GM23338 (cell line): ENCODE results near the gene DMBX1. TPM values are rescaled to one million over a fixed set of nuclear protein-coding genes. Genes with fewer than 3 reads are reported as not detected.

ENCODE experiments used
- ATAC-seq: fragments of 200-7000 bp; cut with Tn5 transposase; 3 replicates; pipeline ENCODE4 v1.9.1; 2020
- DNase-seq: peaks from one replicate; pipeline ENCODE4 v3.0.0-alpha.2; 2015; ENCODE audit warnings: low spot score
- H2AFZ ChIP-seq: fragments of 200-600 bp; sonication (generic); 2 replicates; pipeline ENCODE4 v1.8.0; 2016; ENCODE audit warnings: antibody characterized with exemption, mild to moderate bottlenecking, moderate library complexity
- H3F3A ChIP-seq: fragments of 200-600 bp; sonication (generic); replicated peaks from 2 replicates; pipeline ENCODE4 v1.8.0; 2017; ENCODE audit warnings: antibody characterized with exemption, mixed run types, low read depth
- H3K27ac ChIP-seq: fragments of 200-600 bp; sonication (generic); 2 replicates; pipeline ENCODE4 v1.6.1; 2016; ENCODE audit warnings: low read depth
- H3K27me3 ChIP-seq: fragments of 200-600 bp; sonication (generic); 2 replicates; pipeline ENCODE4 v1.8.0; 2016; ENCODE audit warnings: mild to moderate bottlenecking, mixed run types, moderate library complexity; ENCODE audit not compliant: insufficient read depth
- H3K36me3 ChIP-seq: fragments of 200-600 bp; sonication (generic); 2 replicates; pipeline ENCODE4 v1.8.0; 2016; ENCODE audit warnings: mild to moderate bottlenecking; ENCODE audit not compliant: insufficient read depth
- H3K4me1 ChIP-seq: fragments of 200-600 bp; sonication (generic); 2 replicates; pipeline ENCODE4 v1.8.0; 2016; ENCODE audit warnings: mild to moderate bottlenecking, moderate library complexity; ENCODE audit not compliant: insufficient read depth
- H3K4me2 ChIP-seq: fragments of 200-600 bp; sonication (generic); 2 replicates; pipeline ENCODE4 v1.7.1; 2017; ENCODE audit warnings: mixed run types
- H3K4me3 ChIP-seq: fragments of 200-600 bp; sonication (generic); 2 replicates; pipeline ENCODE4 v1.6.1; 2016; ENCODE audit warnings: mixed run types
- H3K79me2 ChIP-seq: fragments of 200-600 bp; sonication (generic); replicated peaks from 2 replicates; pipeline ENCODE4 v1.8.0; 2017; ENCODE audit warnings: mild to moderate bottlenecking; ENCODE audit not compliant: insufficient read depth
- H3K9me2 ChIP-seq: fragments of 200-600 bp; sonication (generic); 2 replicates; pipeline ENCODE4 v1.8.0; 2017; ENCODE audit not compliant: insufficient read depth
- H4K20me1 ChIP-seq: fragments of 200-600 bp; sonication (generic); replicated peaks from 2 replicates; pipeline ENCODE4 v1.8.0; 2017; ENCODE audit warnings: mild to moderate bottlenecking; ENCODE audit not compliant: insufficient read depth
- H3K27ac Mint-ChIP-seq: 2 replicates; pipeline ENCODE4 v1.8.0; 2020; ENCODE audit warnings: inconsistent platforms, mild to moderate bottlenecking, moderate library complexity, mixed read lengths
- H3K27me3 Mint-ChIP-seq: 3 replicates; pipeline ENCODE4 v1.8.0; 2022; ENCODE audit warnings: low read depth, mild to moderate bottlenecking, moderate library complexity, mixed read lengths, inconsistent platforms; ENCODE audit not compliant: insufficient read depth, poor library complexity
- H3K36me3 Mint-ChIP-seq: 3 replicates; pipeline ENCODE4 v1.8.0; 2021; ENCODE audit warnings: low read depth, mild to moderate bottlenecking, inconsistent platforms, moderate library complexity, mixed read lengths
- H3K4me1 Mint-ChIP-seq: 3 replicates; pipeline ENCODE4 v1.8.0; 2020; ENCODE audit warnings: mild to moderate bottlenecking, inconsistent platforms, mixed read lengths
- H3K4me3 Mint-ChIP-seq: 3 replicates; pipeline ENCODE4 v1.8.0; 2021; ENCODE audit warnings: moderate library complexity, mild to moderate bottlenecking, inconsistent platforms, mixed read lengths
- H3K9me3 Mint-ChIP-seq: 3 replicates; pipeline ENCODE4 v1.8.0; 2020; ENCODE audit warnings: moderate library complexity, mild to moderate bottlenecking, inconsistent platforms, mixed read lengths
- CREB1 ChIP-seq: fragments of 250-450 bp; sonication (Bioruptor Pico); IDR thresholded peaks from 2 replicates; pipeline ENCODE4 v1.5.0; 2020; ENCODE audit warnings: low read depth, mild to moderate bottlenecking, moderate library complexity
- CTCF ChIP-seq, 2 experiments: fragments of 200-600 bp in 1 of 2; sonication (generic) in 1 of 2; conservative IDR thresholded peaks; 2 replicates each; pipeline versions ENCODE4 v1.5.1 to v1.6.1; 2016 to 2017; ENCODE audit warnings: antibody characterized with exemption in 2 of 2, low read depth in 2 of 2, mild to moderate bottlenecking in 2 of 2, moderate library complexity in 1 of 2
- EZH2 ChIP-seq: fragments of 200-600 bp; sonication (generic); IDR thresholded peaks from one replicate; pipeline ENCODE4 v1.8.0; 2017; ENCODE audit warnings: antibody characterized with exemption, mild to moderate bottlenecking, low read depth; ENCODE audit not compliant: unreplicated experiment
- EZH2phosphoT487 ChIP-seq: fragments of 200-600 bp; sonication (generic); IDR thresholded peaks from one replicate; pipeline ENCODE4 v1.8.1; 2018; ENCODE audit warnings: antibody characterized with exemption; ENCODE audit not compliant: unreplicated experiment
- JUNB ChIP-seq: IDR thresholded peaks from one replicate; pipeline ENCODE4 v1.6.1; 2016; ENCODE audit warnings: antibody characterized with exemption; ENCODE audit not compliant: unreplicated experiment
- NANOG ChIP-seq: IDR thresholded peaks from 2 replicates; pipeline ENCODE4 v1.6.1; 2016; ENCODE audit warnings: antibody characterized with exemption, borderline replicate concordance
- POLR2AphosphoS5 ChIP-seq: IDR thresholded peaks from 2 replicates; pipeline ENCODE4 v1.6.1; 2016; ENCODE audit warnings: antibody characterized with exemption, low read depth
- REST ChIP-seq: IDR thresholded peaks from one replicate; pipeline ENCODE4 v1.6.1; 2018; ENCODE audit warnings: antibody characterized with exemption; ENCODE audit not compliant: unreplicated experiment
- STAT1 ChIP-seq: IDR thresholded peaks from one replicate; pipeline ENCODE4 v1.6.1; 2016; ENCODE audit warnings: antibody characterized with exemption; ENCODE audit not compliant: unreplicated experiment
- ZNF114 ChIP-seq: fragments of 250-450 bp; sonication (Bioruptor Pico); IDR thresholded peaks from 2 replicates; pipeline ENCODE4 v1.5.0; 2020; ENCODE audit warnings: mild to moderate bottlenecking, moderate library complexity
- ZNF331 ChIP-seq: fragments of 250-450 bp; sonication (Bioruptor Pico); IDR thresholded peaks from 2 replicates; pipeline ENCODE4 v1.5.0; 2020; ENCODE audit warnings: low read depth, mild to moderate bottlenecking, moderate library complexity
- long read RNA-seq: library from polyadenylated mRNA; unstranded; transcript quantifications from one replicate; pipeline ENCODE4 v2.0.0, GENCODE V29; 2020; ENCODE audit not compliant: unreplicated experiment
- polyA plus RNA-seq: library from polyadenylated mRNA; unstranded; fragments of >200 nt; fragmentation: Nextera tagmentation; extraction: Ambion mirVana; gene quantifications from 2 replicates; pipeline ENCODE4 v1.2.1, GENCODE V29; 2016
- total RNA-seq: library from RNA; depleted of rRNA; stranded (reverse); fragments of >200 nt; shearing (Covaris generic); gene quantifications from 2 replicates; pipeline ENCODE4 v1.2.3, GENCODE V29; 2014; rRNA removed
- TF ChIP-seq, protein P1 (sequence below): IDR thresholded peaks from 2 replicates; pipeline ENCODE4 v1.6.1; 2016; ENCODE audit warnings: antibody characterized with exemption

Gene DMBX1
- not detected in 2 replicates for total RNA-seq
- 0.11 TPM in 1 of 2 replicates, not detected in the other for polyA plus RNA-seq
- long read RNA-seq, result 0 reads

GRCh38 chr1:46489638-46490405 is at the start of gene DMBX1:
Gene DMBX1 (plus strand): TSS chr1:46489836. CDS start chr1:46507011, 17,175 bp downstream.
- Mint-ChIP-seq H3K4me3 (peak within 1 kb of the TSS; percentile 74), H3K9me3 (no peaks in the 10 kb centered on the region; the same call in 2 of the 3 replicates), H3K27me3 (peaks cover 98% of the 10 kb centered on the region), H3K36me3 (no peaks in the 10 kb centered on the region; the same call in 2 of the 3 replicates), H3K4me1 (peaks cover 59% of the 10 kb centered on the region), H3K27ac (no peak within 1 kb of the TSS)
- Histone ChIP-seq H3F3A (peaks cover 25% of the 10 kb centered on the region; the same call in 1 of the 2 replicates), H4K20me1 (peaks cover 11% of the 10 kb centered on the region; the same call in 1 of the 2 replicates), H2AFZ (peak within 1 kb of the TSS; percentile 81), H3K4me2 (peak within 1 kb of the TSS; percentile 92), H3K9me2 (no peaks in the 10 kb centered on the region), H3K4me1 (peaks cover 64% of the 10 kb centered on the region), H3K27ac (no peak within 1 kb of the TSS), H3K4me3 (peak within 1 kb of the TSS; percentile 67), H3K36me3 (no peaks in the 10 kb centered on the region), H3K27me3 (peaks cover 100% of the 10 kb centered on the region), H3K79me2 (no peaks in the 10 kb centered on the region)
- ATAC-seq, result peak; percentile 50
- TF ChIP-seq EZH2 (peak; percentile 98), CREB1 (CRISPR knock-in tag) (peak; percentile 57), ZNF331 (CRISPR knock-in tag) (no peak), EZH2phosphoT487 (peak; percentile 90), JUNB (no peak), CTCF (conservative IDR thresholded peaks at IDR 0.05; ENCODE audit: low read depth in 2 of 2) (no peak)
- DNase-seq, result peak; percentile 93

DNA sequence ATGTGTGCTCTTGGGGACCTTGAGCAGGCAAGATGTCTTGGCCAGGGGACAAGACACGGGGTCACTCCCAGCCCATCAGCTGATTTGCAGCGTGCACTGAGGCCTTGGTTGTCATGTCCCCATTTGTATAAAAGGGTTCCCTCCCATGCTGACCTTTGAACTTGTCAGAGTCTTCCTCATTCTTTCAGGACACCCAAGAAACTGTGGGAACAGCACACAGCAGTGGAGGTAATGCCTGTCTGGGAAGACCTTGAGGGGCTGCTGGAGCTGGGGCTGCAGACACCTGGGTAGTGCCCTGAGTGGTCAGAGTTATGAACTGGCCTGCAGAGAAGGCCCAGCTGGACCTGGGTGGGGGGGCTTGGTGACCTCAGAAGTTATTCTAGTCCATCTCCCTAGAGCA is 49.2 kb upstream of the DMBX1 start:
- H2AFZ ChIP-seq, result no peak overlapping the region
- no peaks in the 10 kb centered on the region for H3K9me2 ChIP-seq
- no peaks in the 10 kb centered on the region for H4K20me1 ChIP-seq
- ATAC-seq (no peak), DNase-seq (no peak)
- Mint-ChIP-seq H3K4me1 (no peaks in the 10 kb centered on the region; the same call in 2 of the 3 replicates), H3K9me3 (no peaks in the 10 kb centered on the region), H3K36me3 (no peaks in the 10 kb centered on the region; the same call in 2 of the 3 replicates), H3K4me3 (no peak overlapping the region), H3K27me3 (peaks cover 13% of the 10 kb centered on the region), H3K27ac (no peak overlapping the region)
- H3K36me3 ChIP-seq, result no peaks in the 10 kb centered on the region
- TF ChIP-seq JUNB, result no peak
- no peak for TF ChIP-seq STAT1
- no peak for TF ChIP-seq CREB1 (CRISPR knock-in tag)
- TF ChIP-seq NANOG, result no peak
- no peak for TF ChIP-seq ZNF331 (CRISPR knock-in tag)
- no peak for TF ChIP-seq ZNF114 (CRISPR knock-in tag)
- no peak for TF ChIP-seq POLR2AphosphoS5
- TF ChIP-seq, protein P1, sequence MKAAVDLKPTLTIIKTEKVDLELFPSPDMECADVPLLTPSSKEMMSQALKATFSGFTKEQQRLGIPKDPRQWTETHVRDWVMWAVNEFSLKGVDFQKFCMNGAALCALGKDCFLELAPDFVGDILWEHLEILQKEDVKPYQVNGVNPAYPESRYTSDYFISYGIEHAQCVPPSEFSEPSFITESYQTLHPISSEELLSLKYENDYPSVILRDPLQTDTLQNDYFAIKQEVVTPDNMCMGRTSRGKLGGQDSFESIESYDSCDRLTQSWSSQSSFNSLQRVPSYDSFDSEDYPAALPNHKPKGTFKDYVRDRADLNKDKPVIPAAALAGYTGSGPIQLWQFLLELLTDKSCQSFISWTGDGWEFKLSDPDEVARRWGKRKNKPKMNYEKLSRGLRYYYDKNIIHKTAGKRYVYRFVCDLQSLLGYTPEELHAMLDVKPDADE, result no peak
- TF ChIP-seq REST, result no peak
- H3K4me2 ChIP-seq, result no peak overlapping the region
- H3K79me2 ChIP-seq, result no peaks in the 10 kb centered on the region
- no peak overlapping the region for H3K27ac ChIP-seq
- no peak overlapping the region for H3K4me3 ChIP-seq
- peaks cover 22% of the 10 kb centered on the region for H3K27me3 ChIP-seq
- H3F3A ChIP-seq, result 0 out of 2 replicates have a peak, but pooled peaks cover 4% of the 10 kb centered on the region
- H3K4me1 ChIP-seq, result peaks cover 6% of the 10 kb centered on the region; the same call in 1 of the 2 replicates
